Measurements from ENCODE around the gene NRP2.

- no peak for TF ChIP-seq POLR2A (IDR thresholded peaks at IDR 0.05)
- TF ChIP-seq CTCF (IDR thresholded peaks at IDR 0.05), result no peak
Measured at GRCh38 chr2:205706769-205707381, 24.6 kb downstream of the NRP2 start.
